UCSD-AML1 (cell line): Measurements from ENCODE around the gene MYZAP.

Source experiments
- DNase-seq: peaks from one replicate; lab custom pipeline; 2025; ENCODE audit not compliant: unreplicated experiment; lab: John Stamatoyannopoulos, UW

MYZAP gene

DNA sequence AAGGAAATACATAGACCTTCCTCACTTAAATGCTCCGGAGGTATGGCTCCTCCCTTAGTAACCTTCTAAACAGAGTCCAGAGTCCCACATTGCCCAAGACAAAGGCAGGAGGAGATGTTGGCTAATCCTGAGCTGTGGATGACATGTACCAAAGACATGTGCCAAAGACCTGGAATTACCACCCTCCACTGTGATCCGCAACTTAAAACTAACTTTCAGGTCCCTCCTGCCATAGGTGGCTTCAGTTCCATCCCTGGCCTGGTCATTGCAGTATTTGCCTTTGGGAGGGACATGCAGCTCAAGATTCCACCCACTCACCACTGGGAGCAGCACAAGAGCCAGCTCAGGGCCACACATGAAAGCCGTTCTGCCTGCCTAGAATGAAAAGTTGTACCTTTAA is 28.0 kb downstream of the MYZAP start:
- no peak for DNase-seq

DNA sequence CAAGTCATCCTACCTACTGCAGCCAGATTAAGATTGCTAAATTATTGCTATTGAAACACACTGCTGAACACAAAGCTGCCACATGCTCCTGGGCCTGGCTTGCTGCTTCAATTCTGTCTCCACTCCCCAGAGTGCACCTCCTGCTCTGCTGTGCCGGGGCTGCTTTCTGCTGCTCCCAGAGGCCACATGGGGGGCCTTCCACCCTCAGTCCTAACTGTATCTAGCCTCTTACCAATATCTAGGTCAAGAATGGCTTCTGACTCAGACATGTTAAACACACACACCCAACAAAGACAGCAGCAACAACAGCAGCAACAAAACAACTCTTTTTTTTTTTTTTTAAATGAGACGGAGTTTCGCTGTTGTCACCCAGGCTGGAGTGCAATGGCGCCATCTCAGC is 33.0 kb downstream of the MYZAP start:
- no peak for DNase-seq

DNA sequence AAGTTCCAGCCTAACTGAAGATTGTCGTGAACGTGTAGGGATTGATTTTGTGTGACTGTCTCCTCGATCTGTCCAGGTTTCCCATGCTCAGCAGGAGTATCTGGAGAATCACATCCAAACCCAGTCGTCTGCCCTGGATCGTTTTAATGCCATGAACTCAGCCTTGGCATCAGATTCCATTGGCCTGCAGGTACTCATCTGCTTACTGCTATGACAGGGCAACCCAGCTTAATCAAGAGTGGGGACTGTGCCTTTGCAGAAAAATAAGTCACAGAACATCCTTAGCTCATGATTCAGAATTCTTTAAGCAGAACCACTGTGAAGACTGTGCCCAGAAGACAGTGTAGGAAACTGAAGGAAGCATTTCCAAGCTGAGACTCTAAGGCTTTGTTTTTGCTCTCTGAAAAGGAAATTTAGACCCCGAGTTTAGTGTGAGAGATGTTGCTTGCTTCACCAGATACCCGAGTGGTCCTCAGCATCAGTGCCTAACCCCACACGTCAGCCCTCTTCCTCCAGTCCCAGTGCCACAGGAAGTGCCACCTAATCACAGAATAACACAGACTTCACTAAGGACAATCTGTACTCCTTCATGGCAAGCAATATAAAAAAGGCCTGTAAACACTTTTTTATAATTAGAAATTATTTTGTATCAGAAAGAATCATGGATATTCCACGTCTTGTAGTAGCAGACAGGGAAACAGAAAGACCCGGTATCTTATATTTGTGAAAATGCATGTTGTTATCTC is 34.2 kb downstream of the MYZAP start:
- no peak for DNase-seq

DNA sequence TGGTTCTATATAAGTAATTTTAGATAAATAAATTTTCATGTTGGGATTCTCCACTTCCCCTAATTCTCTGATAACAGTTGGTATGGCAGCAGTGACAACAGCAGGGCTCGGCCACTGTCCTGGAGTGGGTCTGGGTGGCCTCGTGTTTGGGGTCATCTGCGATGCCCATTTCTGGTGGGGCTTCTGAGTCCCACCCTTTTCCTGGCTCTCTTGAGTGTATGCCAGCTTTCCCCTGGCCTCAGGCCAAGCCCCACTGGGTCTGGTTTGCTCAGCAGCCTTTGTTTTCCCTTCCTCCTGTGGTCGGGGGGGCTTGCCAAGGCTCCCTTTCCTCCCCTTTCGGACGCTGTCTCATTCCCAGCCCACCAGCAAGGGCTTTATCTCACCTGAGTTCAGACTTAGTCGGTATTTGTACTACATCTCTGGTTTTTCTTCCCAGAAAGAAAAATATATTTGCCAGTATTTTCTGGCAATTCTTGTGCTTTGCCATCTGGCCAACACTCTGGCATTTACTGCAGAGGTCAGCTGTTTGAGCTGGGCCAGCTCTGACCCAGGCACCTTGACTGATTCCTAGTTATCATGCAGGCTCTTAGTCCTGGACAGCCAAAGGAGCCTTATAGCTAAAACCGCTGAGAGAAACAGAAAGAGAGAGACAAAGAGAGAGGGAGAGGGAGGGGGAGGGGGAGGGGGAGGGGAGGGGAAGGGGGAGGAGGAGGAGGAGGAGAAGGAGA is 35.2 kb downstream of the MYZAP start:
- no peak for DNase-seq

DNA sequence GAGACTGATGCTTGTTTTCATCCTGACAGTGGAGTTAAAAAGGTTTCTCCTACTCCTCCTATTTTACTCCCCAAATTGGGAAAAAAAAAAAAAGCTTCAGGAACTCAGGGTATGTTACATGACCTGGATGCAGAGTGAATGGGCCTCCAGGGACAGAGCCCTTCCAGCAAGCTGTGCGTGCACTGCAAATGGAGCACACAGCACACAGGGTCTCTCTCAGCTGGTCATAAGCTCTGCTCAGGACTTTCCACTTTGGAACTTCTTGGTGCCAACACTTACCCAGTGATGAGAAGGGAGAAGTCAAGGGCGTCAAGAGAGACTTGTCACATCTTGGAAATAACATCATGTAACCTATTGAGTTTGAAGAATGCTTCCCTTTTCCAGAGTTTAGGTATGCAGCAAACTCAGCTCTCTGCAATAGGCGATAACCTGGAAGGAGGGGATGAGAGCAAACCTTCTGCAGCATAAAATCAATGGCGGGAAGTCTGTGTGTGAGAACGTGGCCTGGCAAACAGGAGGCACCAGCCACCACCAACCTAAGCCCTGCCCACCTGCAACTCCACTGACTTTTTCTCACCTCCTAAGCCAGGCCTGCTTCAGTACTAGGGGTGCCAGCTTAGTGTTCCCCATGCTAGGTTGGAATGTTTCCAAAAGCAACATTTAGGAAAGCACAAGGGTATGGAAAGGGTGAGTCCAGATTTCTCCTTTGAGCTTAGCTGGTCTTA is 39.8 kb downstream of the MYZAP start:
- DNase-seq: no peak

DNA sequence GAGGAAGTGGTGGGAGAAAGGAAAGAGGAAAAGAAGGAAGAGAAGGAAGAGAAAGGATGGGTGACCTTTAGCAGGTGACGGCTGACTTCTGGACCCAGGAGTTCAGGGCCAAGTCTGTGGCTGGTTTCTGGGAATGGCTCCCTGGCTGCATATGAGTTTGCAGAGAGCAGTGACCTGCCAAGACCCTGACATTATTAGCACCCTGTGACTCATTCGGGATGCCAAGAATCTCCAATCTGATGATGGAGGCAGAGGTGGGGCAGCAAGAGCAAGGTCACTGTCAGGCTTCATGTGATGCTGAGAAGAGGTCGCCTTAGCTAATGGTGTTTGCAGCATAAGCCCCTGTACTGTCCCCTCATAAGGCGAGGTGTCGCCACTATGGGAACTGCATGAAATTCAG is 42.6 kb downstream of the MYZAP start:
- no peak for DNase-seq

DNA sequence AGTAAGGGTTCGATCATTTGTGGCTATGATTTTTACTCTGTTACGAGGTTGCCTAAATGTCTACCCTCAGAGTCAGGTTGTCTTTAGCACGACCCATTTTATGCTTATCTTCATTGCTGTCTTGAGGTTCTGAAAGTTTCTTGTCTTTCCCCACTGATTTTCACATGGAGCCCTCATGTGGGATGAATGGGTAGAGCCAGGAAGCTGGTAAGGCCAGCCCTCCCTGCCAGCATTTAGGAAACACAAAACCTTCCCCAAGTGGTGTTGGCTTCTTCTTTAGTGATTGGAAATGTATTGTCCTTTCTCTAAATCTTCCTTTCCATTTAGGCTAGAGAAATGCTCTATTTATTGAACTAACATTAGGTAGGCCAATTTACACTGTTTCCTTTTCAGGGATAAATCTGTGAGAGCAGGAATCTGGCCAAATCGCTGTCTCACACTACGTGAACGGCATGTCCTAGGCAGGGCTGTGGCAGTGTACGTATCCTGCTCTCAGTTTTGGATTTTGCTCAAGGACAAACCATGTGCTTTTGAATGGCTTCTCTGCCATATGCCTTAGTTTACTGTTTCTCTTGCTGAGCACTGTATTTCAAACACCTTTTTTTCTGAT is 43.7 kb downstream of the MYZAP start:
- no peak for DNase-seq

DNA sequence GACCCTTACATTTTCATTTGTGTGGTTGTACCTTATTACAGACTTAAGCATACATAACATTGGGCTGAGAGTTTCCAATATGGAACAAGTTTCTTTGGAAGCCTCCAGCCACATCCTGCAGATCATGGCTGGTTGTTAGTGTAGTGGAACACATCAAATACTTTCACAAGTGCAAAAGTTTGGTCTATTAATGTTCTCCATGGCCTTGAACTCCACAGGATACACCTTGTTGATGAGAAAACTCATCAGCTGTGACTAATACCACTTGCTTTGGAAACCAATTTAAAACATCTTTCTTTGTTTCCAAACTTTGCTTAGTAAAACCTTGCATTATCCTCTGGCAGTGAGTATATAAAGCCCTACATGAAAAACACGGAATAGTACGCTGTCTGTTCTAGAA is 46.1 kb downstream of the MYZAP start:
- DNase-seq: no peak

DNA sequence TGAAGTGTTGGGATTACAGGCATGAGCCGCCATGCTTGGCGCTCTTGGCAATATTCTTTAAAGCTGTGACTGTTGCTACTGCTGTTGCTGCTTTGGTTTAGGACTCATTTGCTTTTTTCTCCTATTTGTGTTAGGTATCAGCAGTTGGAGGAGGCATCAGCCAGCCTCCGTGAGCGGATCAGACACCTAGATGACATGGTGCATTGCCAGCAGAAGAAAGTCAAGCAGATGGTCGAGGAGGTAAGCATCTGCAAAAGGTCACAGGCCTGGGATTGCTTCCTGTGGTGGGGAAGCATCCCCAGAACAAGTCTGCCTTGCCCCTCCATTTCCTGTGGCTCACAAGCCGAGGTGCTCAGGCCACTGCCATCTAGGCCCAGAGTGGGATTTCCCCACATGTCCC is 47.6 kb downstream of the MYZAP start:
- no peak for DNase-seq

DNA sequence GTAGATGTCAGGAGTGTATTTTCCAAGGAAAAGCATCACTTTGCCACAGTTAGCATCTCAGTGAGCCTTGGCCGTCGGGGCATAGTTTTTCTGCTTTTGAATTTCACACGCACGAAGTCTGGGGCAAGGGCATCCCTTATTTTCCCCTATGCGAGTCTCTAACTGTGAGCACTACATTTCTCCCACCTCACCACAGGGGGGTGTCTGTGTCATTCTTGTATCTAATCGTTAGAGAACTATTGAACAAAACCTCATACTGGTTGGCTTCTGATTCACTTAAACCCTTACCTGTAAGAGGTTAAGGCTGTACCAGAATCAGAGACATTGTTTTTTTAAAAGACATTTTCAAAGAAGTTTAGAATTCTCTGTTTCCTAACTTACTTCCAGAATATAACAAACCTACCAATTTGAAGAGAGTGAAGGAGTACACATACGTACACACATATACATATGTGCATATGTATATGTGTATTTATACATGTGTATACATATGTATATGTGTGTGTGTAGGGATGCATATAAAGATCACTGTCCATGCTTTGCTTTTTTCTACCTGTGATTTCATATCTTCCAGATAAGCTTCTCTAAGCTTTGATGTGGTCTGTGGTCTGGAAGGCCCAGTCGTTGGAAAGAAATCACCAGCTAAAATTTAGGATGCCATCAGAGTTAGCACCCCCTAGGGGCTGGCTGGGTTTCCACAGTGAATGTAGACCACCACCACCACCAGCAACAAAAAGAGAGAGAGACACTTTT is 49.4 kb downstream of the MYZAP start:
- no peak for DNase-seq

DNA sequence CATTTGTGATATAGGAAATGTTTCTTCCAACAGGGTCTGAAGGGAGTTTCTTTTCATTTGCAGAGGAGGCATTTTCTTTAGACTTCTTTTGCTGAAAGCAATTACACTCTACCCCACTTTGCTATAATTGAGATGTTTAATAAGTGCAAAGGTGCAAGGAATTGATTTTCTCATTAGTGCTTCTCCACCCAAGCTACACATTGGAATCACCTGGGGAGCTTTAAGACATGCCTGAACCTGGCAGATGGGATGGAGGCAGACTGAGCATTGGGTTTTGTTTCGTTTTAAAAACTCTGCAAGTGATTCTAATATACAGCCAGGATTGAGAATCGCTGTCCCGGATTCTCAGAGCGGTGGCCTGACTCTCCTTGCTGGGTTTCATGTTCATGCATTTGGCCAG is 52.1 kb downstream of the MYZAP start:
- no peak for DNase-seq

DNA sequence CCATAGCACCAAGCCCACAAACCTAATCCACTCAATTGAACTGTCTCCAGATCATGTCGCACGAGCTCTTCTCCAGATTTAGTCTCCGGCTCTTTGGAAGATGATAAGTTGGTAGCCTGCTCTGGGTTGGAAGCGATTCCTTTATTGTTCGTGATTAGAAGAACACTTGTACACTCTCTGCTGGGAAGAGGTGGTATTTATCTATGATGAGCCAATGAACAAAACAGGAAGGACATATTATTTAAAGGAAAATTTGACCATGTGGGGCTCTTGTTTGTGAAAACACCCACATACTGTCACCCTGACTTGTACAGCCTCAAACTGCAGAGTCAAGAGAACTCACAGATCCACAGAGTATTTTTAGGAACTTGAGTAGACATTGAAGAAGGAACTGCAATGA is 54.4 kb downstream of the MYZAP start:
- no peak for DNase-seq

DNA sequence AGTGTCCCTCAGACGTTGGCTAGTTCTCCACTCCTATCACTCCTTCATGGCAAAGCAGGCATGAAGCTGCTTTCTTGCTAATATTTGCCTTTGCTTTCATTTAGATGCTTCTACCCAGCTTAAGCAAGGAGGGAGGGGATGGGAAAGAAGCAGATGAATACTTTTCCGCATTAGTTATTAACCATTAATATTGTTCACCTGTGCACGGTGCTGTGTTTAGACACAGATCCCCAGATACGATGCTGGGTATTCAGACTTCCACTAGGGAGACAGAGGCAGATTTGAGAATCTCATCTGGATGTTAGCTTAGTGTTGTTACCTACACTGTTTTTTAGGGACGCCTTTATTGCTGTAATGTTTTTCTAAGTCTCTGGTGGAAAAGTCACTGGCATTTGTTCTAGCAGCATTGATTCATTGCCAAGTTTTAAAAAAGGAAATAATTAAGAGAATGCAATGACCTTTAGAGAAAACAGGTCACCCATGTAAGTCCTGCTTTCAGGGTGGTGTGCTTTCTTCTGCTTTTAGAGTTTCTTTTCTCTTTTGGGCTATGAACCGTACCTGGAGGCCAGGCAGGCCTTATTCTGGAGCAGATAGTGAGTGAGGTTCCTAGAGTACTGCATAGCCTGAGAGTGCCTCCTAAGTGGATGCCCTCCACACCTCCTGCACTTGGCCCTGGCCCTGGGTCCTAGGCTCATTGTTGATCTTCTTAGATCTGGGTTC is 55.5 kb downstream of the MYZAP start:
- no peak for DNase-seq

DNA sequence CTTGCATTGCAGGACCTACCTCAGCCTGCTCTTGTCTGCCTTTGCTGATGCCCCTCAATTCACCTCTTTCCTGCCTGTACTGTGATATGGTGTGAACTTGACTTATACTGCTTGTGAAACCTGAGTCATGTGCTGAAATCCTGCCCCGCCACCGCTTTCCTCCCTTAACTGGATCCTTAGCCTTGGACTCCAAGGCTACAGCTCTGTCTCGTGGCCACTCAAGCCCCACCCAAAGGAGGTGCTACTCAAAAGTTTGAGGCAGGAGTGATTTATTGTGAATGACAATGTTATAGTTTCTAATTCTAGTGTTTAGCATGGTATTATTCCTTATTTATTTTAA is 56.1 kb downstream of the MYZAP start:
- DNase-seq: no peak

DNA sequence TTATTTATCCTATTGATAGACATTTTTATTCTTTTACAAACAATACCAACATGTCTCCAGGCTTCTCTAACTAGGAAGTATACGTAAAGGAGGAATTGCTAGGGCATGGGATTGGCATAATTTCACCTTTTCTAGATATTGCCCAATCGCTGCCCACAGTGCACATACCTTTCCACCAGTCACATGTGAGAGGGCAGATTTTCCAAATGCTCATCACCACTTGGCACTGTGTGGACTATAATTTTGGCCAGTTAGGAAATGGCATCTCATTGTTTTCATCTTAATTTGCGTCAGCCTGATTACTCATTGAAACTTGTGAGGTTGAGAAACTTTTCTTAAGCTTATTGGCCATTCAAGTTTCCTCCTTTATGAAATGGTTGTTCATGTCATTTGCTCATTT is 57.4 kb downstream of the MYZAP start:
- no peak for DNase-seq

DNA sequence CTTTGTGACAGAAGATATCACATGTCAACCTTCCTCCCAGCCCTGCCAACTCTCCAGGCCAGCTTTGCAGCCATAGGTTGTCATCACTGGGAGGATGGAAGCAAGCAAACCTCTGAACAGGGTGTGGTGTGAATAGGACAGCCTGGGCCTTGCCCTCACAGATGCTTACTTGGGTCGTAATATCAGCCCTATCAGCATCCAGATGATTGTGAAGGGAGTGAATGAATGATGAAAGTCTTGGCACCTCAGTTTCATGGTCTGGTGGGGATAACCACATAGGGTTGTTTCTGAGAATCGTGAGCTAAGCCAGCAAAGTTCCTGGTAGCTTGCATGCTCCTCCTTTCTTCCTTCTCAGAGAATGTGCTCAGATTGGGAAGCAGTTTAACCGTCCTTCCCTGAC is 59.7 kb downstream of the MYZAP start:
- no peak for DNase-seq

DNA sequence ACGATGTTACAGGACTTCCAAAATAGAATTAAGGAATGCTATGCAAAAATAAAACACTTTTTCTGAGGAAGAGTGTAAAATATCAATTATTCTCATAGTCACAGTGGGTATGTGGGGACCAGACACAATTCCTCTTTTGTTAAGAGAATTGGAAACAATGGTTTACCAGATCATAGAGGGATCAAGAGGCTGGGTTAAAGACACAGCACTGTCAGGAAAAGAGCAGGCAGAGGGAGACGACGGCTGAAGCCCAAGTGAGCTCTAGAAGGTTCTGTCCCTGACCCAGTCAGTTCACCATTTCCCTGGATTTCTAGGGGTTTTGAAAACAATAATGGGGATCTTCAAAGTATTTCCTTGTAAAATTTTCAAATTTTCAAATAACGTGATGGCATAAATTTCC is 60.8 kb downstream of the MYZAP start:
- no peak for DNase-seq

DNA sequence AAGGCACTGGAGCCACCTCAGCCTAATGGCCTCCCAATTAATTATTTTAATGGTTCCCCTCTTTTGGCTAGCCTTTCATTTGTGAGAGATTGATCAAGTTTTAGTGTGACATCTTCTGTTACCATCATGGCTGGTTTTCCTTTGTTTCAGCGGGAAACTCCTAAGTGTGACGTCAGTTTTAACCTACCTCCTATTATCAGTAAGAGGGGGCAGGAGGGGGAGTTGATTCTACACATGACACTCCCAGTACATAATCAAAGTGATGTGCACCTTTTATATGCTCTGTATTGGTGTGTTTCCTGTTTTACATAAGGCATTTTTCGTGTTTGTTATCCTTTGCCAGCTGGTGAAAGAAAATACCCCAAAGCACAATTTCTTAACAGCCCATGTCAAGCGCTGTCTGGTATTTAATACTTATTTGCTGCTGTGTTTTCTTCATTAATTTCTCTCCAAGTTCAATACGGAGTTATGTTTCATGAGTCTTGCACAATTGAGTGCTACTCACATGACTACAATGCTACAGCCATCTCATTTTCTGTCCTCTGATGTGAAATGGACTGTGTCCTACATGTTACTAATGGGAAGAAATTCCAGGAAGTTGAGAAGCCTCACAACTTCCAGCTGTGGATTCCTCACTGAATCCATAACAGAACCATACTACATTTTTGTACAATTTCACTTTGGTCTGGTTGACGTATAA is 62.6 kb downstream of the MYZAP start:
- DNase-seq: no peak

DNA sequence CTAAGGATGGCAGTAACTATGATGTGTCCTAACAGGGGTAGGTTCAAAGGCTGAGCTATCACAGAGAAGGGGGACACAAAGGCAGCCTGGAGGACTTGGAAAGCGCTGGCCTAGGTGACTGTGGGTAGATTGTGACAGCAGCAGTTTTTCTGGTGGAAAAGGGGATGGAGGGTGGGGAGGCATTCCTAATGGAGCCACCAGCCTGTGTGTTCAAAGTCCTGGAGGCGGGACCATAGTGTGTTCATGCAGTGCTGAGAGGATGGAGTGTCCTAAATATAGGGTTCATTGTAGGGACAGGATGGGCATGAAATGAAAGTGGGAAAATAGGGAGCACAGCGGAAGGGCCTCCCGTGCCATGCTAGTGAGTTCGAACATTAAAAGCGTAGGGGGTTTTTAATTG is 63.3 kb downstream of the MYZAP start:
- DNase-seq: no peak

DNA sequence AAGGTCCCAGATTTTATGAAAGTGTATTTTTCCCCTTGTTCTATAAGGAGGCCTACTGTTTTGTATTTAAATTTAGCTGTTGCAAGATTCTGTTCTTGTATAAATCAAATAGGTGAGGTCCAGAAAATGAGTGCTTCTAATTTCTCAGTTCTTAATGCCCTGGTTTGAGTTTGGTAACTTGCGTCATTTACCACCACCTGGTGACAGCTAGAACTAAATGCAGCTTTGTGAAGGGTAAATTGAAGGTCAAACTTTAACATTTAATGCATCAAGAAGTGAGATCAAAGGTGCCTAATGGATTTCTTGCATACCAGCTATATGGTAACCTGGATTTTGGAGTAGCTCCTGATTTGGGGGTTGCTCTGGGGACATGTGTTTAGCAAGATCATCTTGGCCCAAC is 64.1 kb downstream of the MYZAP start:
- DNase-seq: no peak
